B cell (primary cell): Measurements from ENCODE around the gene C20orf144. TPM values are rescaled to one million over a fixed set of nuclear protein-coding genes. Genes with fewer than 3 reads are reported as not detected.

Source experiments
- ATAC-seq: fragments of 200-7000 bp; cut with Tn5 transposase; one replicate; pipeline ENCODE4 v1.10.0; 2021; ENCODE audit warnings: low read depth, mild to moderate bottlenecking, moderate number of reproducible peaks, moderate library complexity
- CTCF ChIA-PET: fragments of 350-600 bp; sonication (Branson Sonifier 250); formaldehyde crosslinking; loops from one replicate; lab custom pipeline; 2021; ENCODE audit warnings: antibody characterized with exemption, inconsistent platforms; lab: Charles Lee
- POLR2A ChIA-PET: fragments of 350-600 bp; sonication (Branson Sonifier 250); formaldehyde crosslinking; loops from one replicate; lab custom pipeline; 2021; ENCODE audit warnings: antibody characterized with exemption; lab: Charles Lee
- DNase-seq: peaks from one replicate; pipeline ENCODE4 v3.0.0; 2013
- H2AFZ ChIP-seq: 2 replicates; pipeline ENCODE4 v1.6.1; 2012; ENCODE audit warnings: mild to moderate bottlenecking, low read depth, low read length; ENCODE audit not compliant: insufficient read depth, poor library complexity, severe bottlenecking
- H3K27ac ChIP-seq, 2 donors: 1 replicate in 1 of 2; 2 replicates in 1 of 2; pipeline ENCODE4 v1.5.1; 2012 to 2013; ENCODE audit warnings: low read length in 2 of 2, mild to moderate bottlenecking in 2 of 2, moderate library complexity in 1 of 2
- H3K27me3 ChIP-seq, 4 experiments: fragments of 200-600 bp in 1 of 4; sonication (generic) in 1 of 4; replicated peaks in 1 of 4; 1 replicate in 2 of 4; 2 replicates in 2 of 4; pipeline versions ENCODE4 v1.6.1 to v1.7.0; 2013 to 2016; ENCODE audit warnings: low read length in 3 of 4, mild to moderate bottlenecking in 2 of 4, mixed read lengths in 1 of 4, moderate library complexity in 1 of 4; ENCODE audit not compliant: insufficient read depth in 4 of 4, control insufficient read depth in 3 of 4; ENCODE audit errors: control extremely low read depth in 1 of 4
- H3K36me3 ChIP-seq, 2 experiments: replicated peaks in 1 of 2; 1 replicate in 1 of 2; 2 replicates in 1 of 2; pipeline versions ENCODE4 v1.6.1 to v1.7.1; 2013; ENCODE audit warnings: low read length in 1 of 2; ENCODE audit not compliant: insufficient read depth in 2 of 2, control insufficient read depth in 1 of 2; ENCODE audit errors: control extremely low read depth in 1 of 2, extremely low read depth in 1 of 2
- H3K4me1 ChIP-seq, 2 donors: fragments of 200-600 bp in 1 of 2; sonication (generic) in 1 of 2; 1 replicate in 1 of 2; 2 replicates in 1 of 2; pipeline versions ENCODE4 v1.5.1 to v1.6.1; 2013 to 2017; ENCODE audit warnings: low read length in 2 of 2; ENCODE audit not compliant: control insufficient read depth in 2 of 2, insufficient read depth in 2 of 2
- H3K4me2 ChIP-seq: replicated peaks from 2 replicates; pipeline ENCODE3; 2012; ENCODE audit warnings: mild to moderate bottlenecking, low read depth, low read length; ENCODE audit not compliant: poor library complexity, severe bottlenecking
- H3K4me3 ChIP-seq, 5 experiments: fragments of 200-600 bp in 1 of 5; sonication (generic) in 1 of 5; 1 replicate in 3 of 5; 2 replicates in 2 of 5; pipeline versions ENCODE4 v1.5.1 to v1.7.0; 2011 to 2016; ENCODE audit warnings: low read length in 4 of 5, mild to moderate bottlenecking in 4 of 5, low read depth in 2 of 5, control low read depth in 1 of 5, moderate library complexity in 1 of 5; ENCODE audit not compliant: insufficient read depth in 1 of 5; ENCODE audit errors: control extremely low read depth in 1 of 5, extremely low read depth in 1 of 5
- H3K79me2 ChIP-seq: fragments of 200-600 bp; sonication (generic); one replicate; pipeline ENCODE4 v1.6.0; 2016; ENCODE audit warnings: low read length; ENCODE audit not compliant: control insufficient read depth, insufficient read depth
- H3K9ac ChIP-seq: fragments of 200-600 bp; sonication (generic); 2 replicates; pipeline ENCODE4 v1.6.1; 2017; ENCODE audit warnings: mild to moderate bottlenecking, low read length, moderate library complexity
- H3K9me3 ChIP-seq, 3 donors: one replicate each; pipeline versions ENCODE4 v1.6.1 to v1.7.1; 2013; ENCODE audit warnings: low read length in 2 of 3; ENCODE audit not compliant: control insufficient read depth in 2 of 3, insufficient read depth in 1 of 3; ENCODE audit errors: control extremely low read depth in 1 of 3
- H4K20me1 ChIP-seq: 2 replicates; pipeline ENCODE4 v1.6.0; 2012; ENCODE audit warnings: mild to moderate bottlenecking, low read length; ENCODE audit not compliant: insufficient read depth, control insufficient read depth, poor library complexity, severe bottlenecking
- H3K27ac Mint-ChIP-seq: one replicate; pipeline ENCODE4 v1.8.0; 2021; ENCODE audit warnings: mixed read lengths
- H3K27me3 Mint-ChIP-seq: one replicate; pipeline ENCODE4 v1.8.0; 2021; ENCODE audit warnings: mixed read lengths
- H3K4me1 Mint-ChIP-seq: one replicate; pipeline ENCODE4 v1.8.0; 2021; ENCODE audit warnings: mixed read lengths
- H3K4me3 Mint-ChIP-seq: one replicate; pipeline ENCODE4 v1.8.0; 2021; ENCODE audit warnings: mixed read lengths
- H3K9me3 Mint-ChIP-seq: one replicate; pipeline ENCODE4 v1.8.0; 2022; ENCODE audit warnings: mixed read lengths; ENCODE audit not compliant: insufficient read depth
- EZH2 ChIP-seq: IDR thresholded peaks from 2 replicates; pipeline ENCODE4 v1.6.1; 2012; ENCODE audit warnings: borderline replicate concordance, low read depth, mild to moderate bottlenecking, moderate library complexity, low read length; ENCODE audit not compliant: insufficient read depth, poor library complexity, severe bottlenecking
- WGBS: methylation state at CpG from one replicate; pipeline ENCODE4 v1.1.5; 2013; ENCODE audit warnings: missing lambda C conversion rate; ENCODE audit not compliant: insufficient coverage; 5-methylcytosine and 5-hydroxymethylcytosine counted together
- intact Hi-C: fragments of 100-400 bp; cut with micrococcal nuclease; formaldehyde crosslinking; loops from one replicate; pipeline ENCODE4 v1.10.0; 2022
- polyA plus RNA-seq: library from polyadenylated mRNA; depleted of rRNA; stranded (reverse); fragments of >200 nt; gene quantifications from 2 replicates; pipeline ENCODE4 v1.2.3, GENCODE V29; 2012
- total RNA-seq, 2 donors: library from RNA; stranded (reverse); fragments of 120-200 nt in 1 of 2; gene quantifications; 1 replicate in 1 of 2; 2 replicates in 1 of 2; pipeline versions ENCODE4 v1.2.3 to v1.2.4, GENCODE V29; 2013 to 2022
- TF ChIP-seq, protein P1 (sequence below): fragments of 200-600 bp; IDR thresholded peaks from one replicate; pipeline ENCODE4 v1.8.0; 2022; ENCODE audit warnings: antibody characterized with exemption, mild to moderate bottlenecking

C20orf144 gene
- total and polyA plus RNA-seq, 2 donors (not counting 1 experiment from before 2014, with no cell fraction given), result 0.27 to 0.44 TPM

DNA sequence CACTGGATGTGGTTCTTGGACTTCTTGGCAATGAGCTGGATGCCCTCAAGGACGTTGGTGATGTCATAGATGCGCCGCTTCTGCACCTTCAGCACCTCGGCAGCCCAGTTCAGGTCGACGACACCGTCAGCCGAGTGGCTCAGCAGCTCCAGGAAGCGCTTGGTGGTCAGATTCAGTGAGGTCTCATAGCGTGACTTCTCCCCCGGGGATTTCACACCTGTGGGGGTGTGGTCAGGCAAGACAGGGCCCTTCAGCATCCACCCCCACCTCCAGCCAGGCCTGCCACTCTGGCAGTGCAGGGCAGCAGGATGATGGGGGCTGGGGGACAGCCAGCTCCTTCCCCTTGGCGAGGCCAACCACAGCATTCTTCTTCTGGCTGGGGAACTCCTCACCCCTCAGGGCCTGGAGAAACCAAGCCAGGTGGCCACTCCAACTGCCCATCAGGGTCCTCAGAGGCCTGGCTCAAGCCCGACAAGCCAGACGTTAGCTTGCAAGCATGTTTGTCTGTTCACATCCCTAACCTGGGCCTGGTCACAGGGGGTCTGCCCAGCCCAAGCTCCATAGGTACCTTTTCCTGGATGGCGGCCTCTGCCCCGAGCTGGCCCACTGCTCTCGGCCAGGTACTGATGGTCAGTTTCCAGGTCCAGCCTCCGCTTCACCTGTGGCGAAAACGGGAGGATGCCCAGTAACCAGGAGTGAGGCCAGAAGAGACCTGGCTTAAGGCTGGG is 17.8 kb downstream of the C20orf144 start:
- H3K27me3 ChIP-seq, result no peaks in the 10 kb centered on the region
- no peak overlapping the region for H3K4me3 ChIP-seq
- H3K9me3 ChIP-seq, result no peaks in the 10 kb centered on the region
- H3K4me2 ChIP-seq, result peak overlapping the region; percentile 52
- no peaks in the 10 kb centered on the region for H4K20me1 ChIP-seq
- CTCF ChIA-PET, result interaction anchor here (1.2 to 2.2 kb wide), 4 partner anchors 10 to 390 kb away, joined by 3 to 29 read pairs (median 4); partner anchors contain the start of gene ACTL10
- H3K36me3 ChIP-seq, result no peaks in the 10 kb centered on the region
- H2AFZ ChIP-seq, result peak overlapping the region; percentile 56
- peak overlapping the region in 1 of 2 donors; percentile 18 for H3K27ac ChIP-seq
- Mint-ChIP-seq H3K27ac (peak overlapping the region; percentile 68), H3K27me3 (no peaks in the 10 kb centered on the region), H3K4me3 (peak overlapping the region; percentile 39), H3K4me1 (peaks cover 39% of the 10 kb centered on the region), H3K9me3 (no peaks in the 10 kb centered on the region)
- peaks cover 27 to 32% of the 10 kb centered on the region in 2 donors for H3K4me1 ChIP-seq
- peak; percentile 83 for DNase-seq
- POLR2A ChIA-PET, result interaction anchor here (1.1 to 1.7 kb wide), 4 partner anchors 13 to 95 kb away, joined by 3 to 8 read pairs (median 5); partner anchors contain the start of gene ACTL10
- intact Hi-C loops, result no loop called here
- peak; percentile 93 for ATAC-seq
- no peak overlapping the region for H3K9ac ChIP-seq
- H3K79me2 ChIP-seq, result no peaks in the 10 kb centered on the region
- WGBS, result 63% methylated on average over 18 of the region's 20 CpGs
- TF ChIP-seq, protein P1, sequence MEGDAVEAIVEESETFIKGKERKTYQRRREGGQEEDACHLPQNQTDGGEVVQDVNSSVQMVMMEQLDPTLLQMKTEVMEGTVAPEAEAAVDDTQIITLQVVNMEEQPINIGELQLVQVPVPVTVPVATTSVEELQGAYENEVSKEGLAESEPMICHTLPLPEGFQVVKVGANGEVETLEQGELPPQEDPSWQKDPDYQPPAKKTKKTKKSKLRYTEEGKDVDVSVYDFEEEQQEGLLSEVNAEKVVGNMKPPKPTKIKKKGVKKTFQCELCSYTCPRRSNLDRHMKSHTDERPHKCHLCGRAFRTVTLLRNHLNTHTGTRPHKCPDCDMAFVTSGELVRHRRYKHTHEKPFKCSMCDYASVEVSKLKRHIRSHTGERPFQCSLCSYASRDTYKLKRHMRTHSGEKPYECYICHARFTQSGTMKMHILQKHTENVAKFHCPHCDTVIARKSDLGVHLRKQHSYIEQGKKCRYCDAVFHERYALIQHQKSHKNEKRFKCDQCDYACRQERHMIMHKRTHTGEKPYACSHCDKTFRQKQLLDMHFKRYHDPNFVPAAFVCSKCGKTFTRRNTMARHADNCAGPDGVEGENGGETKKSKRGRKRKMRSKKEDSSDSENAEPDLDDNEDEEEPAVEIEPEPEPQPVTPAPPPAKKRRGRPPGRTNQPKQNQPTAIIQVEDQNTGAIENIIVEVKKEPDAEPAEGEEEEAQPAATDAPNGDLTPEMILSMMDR, result no peak
- TF ChIP-seq EZH2, result no peak

DNA sequence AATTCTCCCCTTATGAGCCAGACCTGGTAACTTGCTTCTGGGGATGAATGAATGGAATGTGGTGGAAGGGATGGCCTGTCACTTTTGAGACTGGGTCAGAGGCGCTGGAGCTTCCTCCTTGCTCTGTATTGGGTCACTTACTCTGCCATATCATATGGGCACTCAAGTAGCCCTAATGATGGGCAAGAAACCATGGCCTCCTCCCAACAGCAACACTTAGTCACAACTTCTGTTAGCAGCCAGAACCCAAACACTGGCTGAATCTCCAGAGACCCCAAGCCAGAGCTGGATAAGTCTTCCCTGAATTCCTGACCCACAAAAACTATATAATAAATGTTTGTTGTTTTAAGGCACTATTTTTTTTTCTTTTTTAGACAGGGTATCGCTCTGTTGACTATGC is 18.6 kb downstream of the C20orf144 start:
- CTCF ChIA-PET, result interaction anchor here (1.8 kb wide), 1 partner anchor 13 kb away, joined by 9 read pairs; the partner anchor contains the start of gene ACTL10
- H2AFZ ChIP-seq, result no peak overlapping the region
- peaks cover 34 to 39% of the 10 kb centered on the region in 2 donors for H3K4me1 ChIP-seq
- Mint-ChIP-seq H3K9me3 (no peaks in the 10 kb centered on the region), H3K27me3 (no peaks in the 10 kb centered on the region), H3K4me1 (peaks cover 42% of the 10 kb centered on the region), H3K27ac (peak overlapping the region; percentile 70), H3K4me3 (no peak overlapping the region)
- ATAC-seq, result no peak
- intact Hi-C loops, result no loop called here
- no peak overlapping the region for H3K4me3 ChIP-seq
- H3K4me2 ChIP-seq, result no peak overlapping the region
- H4K20me1 ChIP-seq, result no peaks in the 10 kb centered on the region
- TF ChIP-seq, protein P1, result no peak
- no peak for TF ChIP-seq EZH2
- no peaks in the 10 kb centered on the region for H3K79me2 ChIP-seq
- H3K9me3 ChIP-seq, result no peaks in the 10 kb centered on the region
- H3K27ac ChIP-seq, result no peak overlapping the region
- no peaks in the 10 kb centered on the region for H3K36me3 ChIP-seq
- no peak overlapping the region for H3K9ac ChIP-seq
- 86% methylated on average over 1 of the region's 2 CpGs for WGBS
- no peaks in the 10 kb centered on the region for H3K27me3 ChIP-seq
- POLR2A ChIA-PET, result interaction anchor here (1.7 kb wide), 1 partner anchor 52 kb away, joined by 4 read pairs; no protein-coding TSS in a partner anchor
- no peak for DNase-seq
